ENCODE measurements around the gene MUL1.
A peak's percentile ranks its signal among the peaks of the same experiment; 100 is the strongest.
"Not testable (repeated sequence)": the region's sequence is repeated elsewhere in the genome, so short reads cannot be mapped to it uniquely, and the experiment has no call there.

The MUL1 gene
- total RNA-seq: 16.7 to 56.9 (median 43.9) reads per million in 18 experiments

- peak; percentile 92 to 94 for DNase-seq
These were observed at the start of gene MUL1 for GRCh38 chr1:20507564-20508410. MUL1 (minus strand) TSS chr1:20508151; CDS start chr1:20508024, 127 bp downstream.

GRCh38 chr1:20555758-20556120, 47.8 kb upstream of the MUL1 start:
- no peak for DNase-seq

GRCh38 chr1:20555025-20555757, 47.2 kb upstream of the MUL1 start:
- no peak for DNase-seq

- no peak for DNase-seq
These were observed 44.9 kb upstream of the MUL1 start for GRCh38 chr1:20552728-20553445.

- DNase-seq: no peak
These were observed 44.2 kb upstream of the MUL1 start, which contains the start of gene FAM43B for GRCh38 chr1:20551945-20552727. FAM43B (plus strand) TSS chr1:20552573; CDS start chr1:20552974, 401 bp downstream.

GRCh38 chr1:20551161-20551560, 43.2 kb upstream of the MUL1 start:
- no peak for DNase-seq

- DNase-seq: no peak
These were observed 38.7 kb upstream of the MUL1 start for GRCh38 chr1:20546637-20547036.

- DNase-seq: no peak
These were observed 32.3 kb upstream of the MUL1 start for GRCh38 chr1:20540281-20540680.

- no peak for DNase-seq
These were observed 31.0 kb upstream of the MUL1 start for GRCh38 chr1:20538760-20539551.

- no peak for DNase-seq
These were observed 30.3 kb upstream of the MUL1 start for GRCh38 chr1:20538227-20538626.

- no peak for DNase-seq
These were observed 26.9 kb upstream of the MUL1 start for GRCh38 chr1:20534659-20535417.

- no peak for DNase-seq
These were observed 25.7 kb upstream of the MUL1 start for GRCh38 chr1:20533635-20534034.

GRCh38 chr1:20530901-20531300, 22.9 kb upstream of the MUL1 start:
- no peak for DNase-seq

GRCh38 chr1:20530306-20530705, 22.4 kb upstream of the MUL1 start:
- DNase-seq: no peak

- no peak for DNase-seq
These were observed 20.3 kb upstream of the MUL1 start for GRCh38 chr1:20528221-20528620.

GRCh38 chr1:20526267-20526666, 18.3 kb upstream of the MUL1 start:
- DNase-seq: no peak

GRCh38 chr1:20521960-20522861, 14.3 kb upstream of the MUL1 start:
- peak; percentile 76 to 81 for DNase-seq

- DNase-seq: not testable (repeated sequence)
These were observed 11.8 kb upstream of the MUL1 start for GRCh38 chr1:20519609-20520262.
